ENCODE results near the gene SSBP3.
A peak's percentile ranks its signal among the peaks of the same experiment; 100 is the strongest.
"Not testable (repeated sequence)": the region's sequence is repeated elsewhere in the genome, so short reads cannot be mapped to it uniquely, and the experiment has no call there.

The SSBP3 gene

DNA sequence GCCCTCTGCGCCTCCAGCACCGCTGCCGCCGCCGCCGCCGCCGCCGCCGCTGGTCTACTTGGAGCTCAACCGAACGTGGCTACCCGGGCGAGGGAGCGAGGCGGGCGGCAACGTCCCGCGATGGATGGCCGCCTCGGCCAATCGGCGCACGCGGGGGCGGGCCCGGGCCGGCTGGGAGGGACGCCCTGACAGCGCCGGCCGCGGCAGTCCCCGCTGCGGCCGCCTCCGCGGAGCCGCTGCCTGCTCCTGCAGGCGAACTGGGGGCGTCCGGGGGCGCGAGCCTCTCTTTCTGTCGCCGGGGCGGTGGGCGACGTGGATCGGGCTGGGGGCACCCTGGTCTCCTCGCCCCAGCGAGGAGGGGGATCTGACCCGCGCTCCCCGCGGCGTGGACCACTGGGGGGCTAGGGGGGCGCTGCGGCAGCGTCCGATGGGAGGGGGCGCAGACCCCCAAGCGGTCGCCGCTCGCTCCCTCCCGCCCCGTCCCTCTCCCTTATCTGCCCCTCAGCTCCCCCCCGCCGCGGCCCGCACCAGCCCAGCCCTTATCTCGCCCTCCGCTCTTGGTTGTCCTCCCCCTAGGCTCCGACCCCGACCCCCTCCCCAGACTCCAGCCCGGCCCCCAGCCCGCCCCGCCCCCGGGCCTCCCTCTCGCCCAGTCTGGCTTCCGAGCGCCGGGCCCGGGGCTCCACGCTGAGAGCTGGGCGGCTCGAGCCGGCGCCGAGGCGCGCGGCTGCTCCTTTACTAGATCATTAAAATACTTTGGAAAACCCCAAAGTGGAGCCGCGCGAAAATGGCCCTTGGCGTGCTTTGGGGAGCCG is at the start of gene SSBP3:
SSBP3 (minus strand) TSS at position 56 of the 815 bp plus-strand sequence.
- peak; percentile 69 to 72 for DNase-seq

DNA sequence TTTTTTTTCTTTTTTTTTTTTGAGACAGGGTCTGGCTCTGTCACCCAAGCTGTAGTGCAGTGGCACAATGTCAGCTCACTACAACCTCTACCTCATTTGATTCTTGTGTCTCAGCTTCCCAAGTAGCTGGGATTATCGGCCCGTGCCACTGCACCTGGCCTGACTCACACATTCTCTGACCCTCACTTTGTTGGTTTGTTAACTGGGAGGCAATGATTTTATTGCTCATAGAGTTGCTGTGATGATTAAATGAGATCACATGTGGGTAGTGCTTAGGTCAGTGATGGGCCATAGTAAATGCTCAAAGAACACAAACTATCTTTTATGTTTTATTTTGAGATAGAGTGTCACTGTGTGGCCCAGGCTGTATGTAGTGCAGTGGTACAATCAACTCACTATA is 47.3 kb upstream of the SSBP3 start:
- DNase-seq = no peak

- no peak for DNase-seq
Observed at GRCh38 chr1:54453022-54453421, 46.8 kb upstream of the SSBP3 start.

GRCh38 chr1:54449431-54449830 is 43.2 kb upstream of the SSBP3 start:
- not testable (repeated sequence) for DNase-seq

DNA sequence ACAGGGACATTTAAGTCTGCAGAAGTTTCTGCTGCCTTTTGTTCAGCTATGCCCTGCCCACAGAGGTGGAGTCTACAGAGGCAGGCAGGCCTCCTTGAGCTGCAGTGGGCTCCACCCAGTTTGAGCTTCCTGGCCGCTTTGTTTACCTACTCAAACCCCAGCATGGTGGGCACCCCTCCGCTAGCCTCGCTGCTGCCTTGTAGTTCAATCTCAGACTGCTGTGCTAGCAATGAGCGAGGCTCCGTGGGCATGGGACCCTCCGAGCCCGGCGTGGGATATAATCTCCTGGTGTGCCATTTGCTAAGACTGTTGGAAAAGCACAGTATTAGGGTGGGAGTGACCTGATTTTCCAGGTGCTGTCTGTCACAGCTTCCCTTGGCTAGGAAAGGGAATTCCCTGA is 42.6 kb upstream of the SSBP3 start:
- not testable (repeated sequence) for DNase-seq

DNA sequence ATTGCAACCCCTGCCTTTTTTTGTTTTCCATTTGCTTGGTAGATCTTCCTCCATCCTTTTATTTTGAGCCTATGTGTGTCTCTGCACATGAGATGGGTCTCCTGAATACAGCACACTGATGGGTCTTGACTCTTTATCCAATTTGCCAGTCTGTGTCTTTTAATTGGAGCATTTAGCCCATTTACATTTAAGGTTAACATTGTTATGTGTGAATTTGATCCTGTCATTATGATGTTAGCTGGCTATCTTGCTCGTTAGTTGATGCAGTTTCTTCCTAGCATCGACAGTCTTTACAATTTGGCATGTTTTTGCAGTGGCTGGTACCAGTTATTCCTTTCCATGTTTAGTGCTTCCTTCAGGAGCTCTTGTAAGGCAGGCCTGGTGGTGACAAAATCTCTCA is 40.9 kb upstream of the SSBP3 start:
- not testable (repeated sequence) for DNase-seq

GRCh38 chr1:54442185-54442584 is 36.0 kb upstream of the SSBP3 start:
- DNase-seq = no peak

- DNase-seq = no peak
Observed at GRCh38 chr1:54439550-54440223, 33.5 kb upstream of the SSBP3 start.

GRCh38 chr1:54437783-54438182 is 31.6 kb upstream of the SSBP3 start:
- no peak for DNase-seq

GRCh38 chr1:54436826-54437225 is 30.6 kb upstream of the SSBP3 start:
- no peak for DNase-seq

DNA sequence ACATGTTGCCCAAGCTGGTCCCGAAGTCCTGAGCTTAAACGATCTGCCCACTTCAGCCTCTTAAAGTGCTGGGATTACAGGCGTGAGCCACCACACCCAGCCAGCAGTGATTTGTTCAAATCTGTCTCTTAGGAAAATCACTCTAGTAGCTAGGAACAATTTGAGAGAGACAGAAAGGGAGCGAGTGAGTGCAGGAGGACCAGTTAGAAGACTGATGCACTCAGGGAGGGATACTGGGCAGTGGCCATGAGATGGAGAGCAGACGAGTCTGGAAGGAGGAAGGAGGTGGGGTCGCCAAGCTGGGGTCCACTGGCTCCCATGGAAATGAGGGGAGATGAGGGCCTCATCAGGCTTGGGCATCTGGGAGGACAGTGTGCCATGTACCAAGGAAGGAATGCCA is 23.6 kb upstream of the SSBP3 start:
- DNase-seq = no peak

GRCh38 chr1:54428837-54429518 is 22.8 kb upstream of the SSBP3 start:
- no peak for DNase-seq

GRCh38 chr1:54425152-54425584 is 19.0 kb upstream of the SSBP3 start:
- DNase-seq = no peak

- no peak for DNase-seq
Observed at GRCh38 chr1:54424398-54424797, 18.2 kb upstream of the SSBP3 start.

- no peak for DNase-seq
Observed at GRCh38 chr1:54421101-54421504, 14.9 kb upstream of the SSBP3 start.

DNA sequence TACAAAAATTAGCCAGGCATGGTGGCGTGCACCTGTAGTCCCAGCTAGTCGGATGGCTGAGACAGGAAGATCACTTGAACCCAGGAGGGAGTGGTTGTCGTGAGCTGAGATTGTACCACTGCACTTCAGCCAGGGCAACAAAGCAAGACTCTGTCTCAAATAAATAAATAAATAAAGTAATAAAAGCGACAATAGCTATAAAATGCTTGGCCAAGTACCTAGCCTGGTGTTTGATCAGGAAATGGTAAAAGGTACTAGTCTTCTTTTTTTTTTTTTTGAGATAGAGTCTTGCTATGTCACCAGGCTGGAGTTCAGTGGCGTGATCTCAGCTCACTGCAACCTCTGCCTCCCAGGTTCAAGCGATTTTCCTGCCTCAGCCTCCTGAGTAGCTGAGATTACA is 12.4 kb upstream of the SSBP3 start:
- not testable (repeated sequence) for DNase-seq

- peak in 1 of 2 donors; percentile 26 for DNase-seq
Observed at GRCh38 chr1:54417123-54417522, 10.9 kb upstream of the SSBP3 start.

DNA sequence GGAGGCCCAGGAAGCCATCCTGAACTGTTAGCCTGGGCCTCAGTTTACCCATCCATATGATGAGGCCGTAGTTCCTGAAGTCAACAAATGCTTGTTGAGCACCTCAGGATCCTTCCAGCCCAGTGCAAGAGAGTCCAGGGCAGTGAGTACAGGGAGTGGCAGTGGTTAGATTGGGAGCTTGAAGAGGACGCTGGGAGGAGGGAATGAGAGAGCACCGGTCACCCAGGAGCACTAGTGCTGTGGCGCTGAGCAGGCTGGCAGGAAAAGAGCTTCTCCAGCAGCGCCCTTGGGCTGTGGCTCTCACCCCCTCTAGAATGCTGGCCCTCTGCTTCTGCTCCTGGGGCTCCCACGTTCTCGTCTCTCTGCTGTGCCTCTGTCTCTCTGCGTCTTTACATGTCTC is 10.2 kb upstream of the SSBP3 start:
- no peak for DNase-seq

DNA sequence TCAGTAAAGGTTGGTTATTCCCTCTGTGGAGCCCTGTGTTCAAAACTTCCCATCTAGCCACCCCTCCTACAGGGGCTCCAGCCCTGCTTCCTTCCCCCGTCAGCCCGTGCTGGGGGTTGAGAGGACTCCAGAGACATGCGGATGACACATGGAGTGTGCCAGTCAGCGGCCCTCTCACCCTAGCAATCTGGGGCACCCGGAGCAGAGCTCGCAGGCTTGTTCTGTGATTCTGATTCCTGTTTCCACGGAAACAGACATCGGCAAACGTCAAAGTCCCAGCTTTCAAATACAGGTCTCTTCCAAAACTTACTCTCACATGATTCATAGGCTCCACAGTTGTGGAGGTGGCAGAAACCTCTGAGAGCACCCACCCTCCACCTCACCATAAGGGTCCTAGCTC is 9.8 kb upstream of the SSBP3 start:
- no peak for DNase-seq

GRCh38 chr1:54415533-54415932 is 9.3 kb upstream of the SSBP3 start:
- no peak for DNase-seq

DNA sequence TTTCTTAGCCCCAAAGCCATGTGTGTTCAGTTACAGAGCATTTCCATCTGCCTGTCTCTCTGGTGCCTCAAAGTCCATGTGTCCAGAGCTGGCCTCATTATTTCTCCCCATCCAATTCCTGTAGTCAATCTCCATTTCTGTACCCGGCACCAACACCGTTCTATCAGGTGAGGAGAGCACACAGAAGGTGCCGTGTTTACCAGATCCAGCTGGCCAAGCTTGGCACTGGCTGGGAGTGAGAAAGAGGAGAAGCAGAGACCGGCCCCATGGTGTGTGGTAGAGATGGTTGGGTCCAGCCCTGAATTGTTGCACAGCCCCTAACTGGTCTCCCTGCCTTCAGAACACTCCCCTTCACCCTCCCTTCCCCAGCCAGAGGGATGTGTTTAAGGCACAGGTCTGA is 7.5 kb upstream of the SSBP3 start:
- no peak for DNase-seq

DNA sequence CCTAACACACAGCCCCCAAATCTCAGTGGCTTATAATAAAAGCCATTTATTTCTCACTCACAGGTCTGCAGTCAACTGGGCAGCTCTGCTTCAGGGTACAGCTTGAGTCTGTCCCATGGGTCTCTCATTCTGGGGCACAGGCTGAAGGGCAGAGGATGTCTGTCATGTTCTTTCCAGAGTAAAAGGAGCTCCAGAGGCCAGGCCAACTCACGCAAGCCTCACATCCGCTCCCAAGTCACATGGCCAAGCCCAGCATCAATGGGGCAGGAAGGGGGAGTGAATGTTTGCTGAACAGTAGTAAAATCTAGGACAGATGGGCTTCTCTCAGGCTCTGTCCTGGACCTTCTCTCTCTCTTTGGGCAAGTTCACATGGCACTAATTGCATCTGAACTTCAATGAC is 7.1 kb upstream of the SSBP3 start:
- peak in 1 of 2 donors; percentile 61 for DNase-seq

GRCh38 chr1:54410359-54410758 is 4.2 kb upstream of the SSBP3 start:
- no peak for DNase-seq
